Smooth muscle cell (in vitro differentiated cells): ENCODE data around the gene SLC9A4. TPM values are rescaled to one million over a fixed set of nuclear protein-coding genes. Genes with fewer than 3 reads are reported as not detected.

Experiments
- DNase-seq: peaks from one replicate; lab custom pipeline; 2025; ENCODE audit not compliant: unreplicated experiment; lab: John Stamatoyannopoulos, UW
- H2AFZ ChIP-seq: fragments of 200-600 bp; sonication (generic); 2 replicates; pipeline ENCODE4 v1.6.0; 2016; ENCODE audit warnings: antibody characterized with exemption, low read depth, mild to moderate bottlenecking
- H3F3A ChIP-seq: fragments of 200-600 bp; sonication (generic); 2 replicates; pipeline ENCODE4 v1.6.0; 2017; ENCODE audit warnings: antibody characterized with exemption, low read depth
- H3K27ac ChIP-seq: fragments of 200-600 bp; sonication (generic); 2 replicates; pipeline ENCODE4 v1.5.1; 2016; ENCODE audit warnings: low read depth, mild to moderate bottlenecking
- H3K27me3 ChIP-seq: fragments of 200-600 bp; sonication (generic); 2 replicates; pipeline ENCODE4 v1.6.1; 2016; ENCODE audit warnings: low read depth, mild to moderate bottlenecking
- H3K36me3 ChIP-seq: fragments of 200-600 bp; sonication (generic); 2 replicates; pipeline ENCODE4 v1.5.1; 2016; ENCODE audit warnings: low read depth
- H3K4me1 ChIP-seq: fragments of 200-600 bp; sonication (generic); 2 replicates; pipeline ENCODE4 v1.5.1; 2016; ENCODE audit warnings: low read depth
- H3K4me2 ChIP-seq: fragments of 200-600 bp; sonication (generic); 2 replicates; pipeline ENCODE4 v1.6.0; 2016; ENCODE audit warnings: mild to moderate bottlenecking
- H3K4me3 ChIP-seq: fragments of 200-600 bp; sonication (generic); 2 replicates; pipeline ENCODE4 v1.5.1; 2016; ENCODE audit warnings: mild to moderate bottlenecking
- H3K79me2 ChIP-seq: fragments of 200-600 bp; sonication (generic); 2 replicates; pipeline ENCODE4 v1.6.0; 2016; ENCODE audit warnings: low read depth, mild to moderate bottlenecking
- H3K9ac ChIP-seq: fragments of 200-600 bp; sonication (generic); 2 replicates; pipeline ENCODE4 v1.6.0; 2016; ENCODE audit warnings: low read depth
- H3K9me3 ChIP-seq: fragments of 200-600 bp; sonication (generic); replicated peaks from 2 replicates; pipeline ENCODE4 v1.5.1; 2016; ENCODE audit warnings: low read depth
- H4K20me1 ChIP-seq: fragments of 200-600 bp; sonication (generic); 2 replicates; pipeline ENCODE4 v1.6.0; 2016; ENCODE audit warnings: low read depth
- CTCF ChIP-seq: fragments of 200-600 bp; sonication (generic); IDR thresholded peaks from 2 replicates; pipeline ENCODE4 v1.5.1; 2017; ENCODE audit warnings: borderline replicate concordance, mild to moderate bottlenecking, antibody characterized with exemption; ENCODE audit not compliant: insufficient read depth, poor library complexity, severe bottlenecking
- WGBS: methylation state at CpG from one replicate; pipeline ENCODE4 v1.1.7; 2016; ENCODE audit warnings: low lambda C conversion rate; 5-methylcytosine and 5-hydroxymethylcytosine counted together
- polyA plus RNA-seq: library from polyadenylated mRNA; unstranded; fragments of >200 nt; fragmentation: Nextera tagmentation; extraction: Ambion mirVana; gene quantifications from 2 replicates; pipeline ENCODE4 v1.2.1, GENCODE V29; 2016
- total RNA-seq: library from RNA; depleted of rRNA; stranded (reverse); fragments of >200 nt; gene quantifications from 2 replicates; pipeline ENCODE4 v1.2.3, GENCODE V29; 2014

SLC9A4 gene
- total and polyA plus RNA-seq, 2 experiments from 2014 or later, result not detected

- H3K27me3 ChIP-seq, result no peaks in the 10 kb centered on the region
- H3K4me2 ChIP-seq, result peak overlapping the region; percentile 54
- WGBS, result 47% methylated on average over 7 of the region's 7 CpGs
- no peaks in the 10 kb centered on the region for H3K79me2 ChIP-seq
- no peak for TF ChIP-seq CTCF
- H4K20me1 ChIP-seq, result no peaks in the 10 kb centered on the region
- H3F3A ChIP-seq, result no peaks in the 10 kb centered on the region
- H3K4me1 ChIP-seq, result no peaks in the 10 kb centered on the region
- no peak overlapping the region for H3K9ac ChIP-seq
- peak overlapping the region; percentile 39 for H3K27ac ChIP-seq
- H3K4me3 ChIP-seq, result no peak overlapping the region
- H3K9me3 ChIP-seq, result no peaks in the 10 kb centered on the region
- no peaks in the 10 kb centered on the region for H3K36me3 ChIP-seq
- no peak for DNase-seq
- no peak overlapping the region for H2AFZ ChIP-seq
These were observed 41.2 kb downstream of the SLC9A4 start for GRCh38 chr2:102514061-102514785.

GRCh38 chr2:102515851-102516250, 42.8 kb downstream of the SLC9A4 start:
- Histone ChIP-seq H3K27me3 (no peaks in the 10 kb centered on the region), H2AFZ (no peak overlapping the region), H3K4me1 (no peaks in the 10 kb centered on the region), H3K9ac (no peak overlapping the region), H3K79me2 (no peaks in the 10 kb centered on the region), H3K27ac (no peak overlapping the region), H3K36me3 (no peaks in the 10 kb centered on the region), H3F3A (no peaks in the 10 kb centered on the region), H4K20me1 (no peaks in the 10 kb centered on the region), H3K9me3 (no peaks in the 10 kb centered on the region), H3K4me2 (no peak overlapping the region), H3K4me3 (no peak overlapping the region)
- no peak for TF ChIP-seq CTCF
- DNase-seq, result no peak
- 64% methylated on average over 5 of the region's 5 CpGs for WGBS

GRCh38 chr2:102518170-102518569, 45.1 kb downstream of the SLC9A4 start:
- WGBS, result 61% methylated on average over 3 of the region's 3 CpGs
- DNase-seq, result no peak
- Histone ChIP-seq H3K27me3 (no peaks in the 10 kb centered on the region), H3K36me3 (no peaks in the 10 kb centered on the region), H3K27ac (no peak overlapping the region), H3K9me3 (no peaks in the 10 kb centered on the region), H3K4me2 (no peak overlapping the region), H4K20me1 (no peaks in the 10 kb centered on the region), H3F3A (no peaks in the 10 kb centered on the region), H3K9ac (no peak overlapping the region), H2AFZ (no peak overlapping the region), H3K79me2 (no peaks in the 10 kb centered on the region), H3K4me3 (no peak overlapping the region), H3K4me1 (no peaks in the 10 kb centered on the region)
- TF ChIP-seq CTCF, result no peak

- 20% methylated on average over 2 of the region's 2 CpGs for WGBS
- Histone ChIP-seq H3K27ac (no peak overlapping the region), H4K20me1 (no peaks in the 10 kb centered on the region), H3K4me3 (no peak overlapping the region), H3K79me2 (no peaks in the 10 kb centered on the region), H3K9ac (no peak overlapping the region), H3F3A (no peaks in the 10 kb centered on the region), H3K27me3 (no peaks in the 10 kb centered on the region), H2AFZ (no peak overlapping the region), H3K4me2 (no peak overlapping the region), H3K4me1 (no peaks in the 10 kb centered on the region), H3K9me3 (no peaks in the 10 kb centered on the region), H3K36me3 (no peaks in the 10 kb centered on the region)
- TF ChIP-seq CTCF, result peak; percentile 61
- DNase-seq, result no peak
These were observed 47.0 kb downstream of the SLC9A4 start for GRCh38 chr2:102520009-102520408.
